ENCODE results near the gene AOPEP.
"Not testable (repeated sequence)": the region's sequence is repeated elsewhere in the genome, so short reads cannot be mapped to it uniquely, and the experiment has no call there.

Gene AOPEP

DNA sequence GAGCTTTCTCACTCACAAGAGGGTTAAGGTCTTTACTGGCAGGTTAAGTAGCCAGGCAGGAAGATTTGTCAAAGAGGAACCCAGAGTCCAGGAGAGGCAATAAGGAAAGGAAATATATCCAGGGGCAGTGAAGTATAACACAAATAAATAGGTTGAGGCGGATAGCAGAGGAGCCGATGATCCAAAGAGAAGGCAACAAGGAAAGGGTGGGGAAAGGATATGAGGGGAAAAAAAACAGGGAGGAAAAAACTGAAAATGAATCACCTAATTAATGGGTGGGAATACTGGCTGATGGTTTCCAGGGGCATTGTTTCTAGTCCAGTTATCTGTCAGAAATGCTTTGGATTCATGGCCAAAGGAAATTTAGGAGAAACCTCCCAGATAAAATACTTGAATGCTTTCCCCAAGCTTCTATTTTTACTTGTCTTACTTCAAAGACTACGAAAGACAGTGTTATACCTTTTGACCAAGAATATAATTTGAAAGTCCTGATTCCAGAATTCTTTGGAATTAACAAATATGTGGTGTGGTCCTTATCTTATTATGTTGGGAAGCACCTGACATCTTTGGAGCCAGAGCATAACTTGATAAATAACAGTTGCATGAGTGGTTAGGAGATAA is 146.5 kb downstream of the AOPEP start:
- DNase-seq: no peak

DNA sequence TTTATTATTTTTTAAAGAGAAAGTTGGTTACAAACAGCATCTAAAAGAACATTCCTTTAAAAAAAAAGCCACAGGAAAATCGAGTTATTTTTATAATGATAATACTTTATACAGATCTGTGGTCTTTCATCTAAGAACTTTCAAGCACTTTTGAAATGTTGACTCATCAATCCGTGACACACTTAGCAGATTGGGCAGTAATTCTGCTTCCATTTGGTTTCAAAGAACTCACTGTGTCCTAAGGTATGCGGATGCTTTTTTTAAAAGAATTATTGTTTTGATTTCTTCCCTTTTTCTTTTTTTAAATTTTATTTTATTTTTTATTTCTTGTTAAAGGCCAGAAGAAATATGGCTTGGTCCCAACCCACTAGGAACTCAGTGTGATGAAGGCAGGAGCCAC is 147.8 kb downstream of the AOPEP start:
- DNase-seq: no peak

DNA sequence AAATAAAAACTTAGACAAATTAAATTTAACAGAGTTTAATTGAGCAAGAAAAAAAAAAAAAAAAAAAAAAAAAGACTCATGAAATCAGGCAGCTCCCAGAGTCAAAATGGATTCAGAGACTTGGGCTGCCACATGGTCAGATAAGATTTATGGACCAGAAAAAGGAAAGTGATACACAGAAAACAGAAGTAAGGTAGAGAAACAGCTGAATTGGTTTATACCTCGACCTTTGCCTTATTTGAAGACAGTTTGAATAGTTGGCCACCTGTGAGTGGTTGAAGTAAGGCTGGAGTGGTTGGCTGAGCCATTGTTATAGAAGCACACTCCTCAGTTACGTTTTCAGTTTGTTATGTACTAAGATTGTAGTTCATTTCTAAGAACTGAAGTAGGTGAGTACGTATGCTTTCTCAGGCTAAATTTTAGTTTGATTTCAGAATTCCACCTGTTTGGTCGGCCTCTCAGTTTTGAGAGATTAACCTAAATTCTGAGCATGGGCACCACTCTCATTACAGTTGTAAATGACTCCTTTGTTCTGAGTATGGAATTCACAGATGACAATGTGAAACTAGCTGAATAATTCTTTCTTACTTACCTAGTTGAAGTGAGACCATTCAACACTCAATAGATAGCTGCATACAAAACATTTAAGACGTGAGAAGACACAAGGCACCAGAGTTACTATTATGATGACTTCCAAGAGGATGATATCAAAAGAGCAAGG is 149.0 kb downstream of the AOPEP start:
- DNase-seq: no peak

DNA sequence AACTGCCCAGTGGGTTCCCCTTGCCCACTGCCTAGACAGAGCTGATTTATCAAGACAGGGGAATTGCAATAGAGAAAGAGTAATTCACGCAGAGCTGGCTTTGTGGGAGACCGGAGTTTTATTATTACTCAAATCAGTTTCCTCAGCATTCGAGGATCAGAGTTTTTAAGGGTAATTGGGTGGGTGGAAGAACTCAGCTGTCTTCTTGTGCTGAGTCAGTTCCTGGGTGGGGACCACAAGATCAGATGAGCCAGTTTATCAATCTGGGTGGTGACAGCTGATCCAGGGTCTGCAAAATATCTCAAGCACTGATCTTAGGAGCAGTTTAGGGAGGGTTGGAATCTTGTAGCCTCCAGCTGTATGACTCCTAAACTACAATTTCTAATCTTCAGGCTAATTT is 152.3 kb downstream of the AOPEP start:
- not testable (repeated sequence) for DNase-seq

DNA sequence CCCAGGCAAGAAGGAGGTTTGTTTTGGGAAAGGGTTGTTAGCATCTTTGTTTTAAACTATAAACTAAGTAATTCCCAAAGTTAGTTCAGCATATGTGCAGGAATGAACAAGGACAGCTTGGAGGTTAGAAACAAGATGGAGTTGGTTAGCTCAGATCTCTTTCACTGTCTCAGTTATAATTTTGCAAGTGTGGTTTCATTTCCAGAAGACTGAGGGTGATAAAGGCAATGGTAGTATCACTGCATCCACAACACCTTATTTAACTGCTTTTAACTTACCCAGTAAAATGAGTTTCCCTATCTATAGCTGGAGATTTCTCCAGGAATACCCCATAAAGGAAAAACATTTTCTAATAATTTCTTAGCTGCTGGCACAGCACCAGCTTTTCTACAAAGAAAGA is 152.7 kb downstream of the AOPEP start:
- DNase-seq: no peak

DNA sequence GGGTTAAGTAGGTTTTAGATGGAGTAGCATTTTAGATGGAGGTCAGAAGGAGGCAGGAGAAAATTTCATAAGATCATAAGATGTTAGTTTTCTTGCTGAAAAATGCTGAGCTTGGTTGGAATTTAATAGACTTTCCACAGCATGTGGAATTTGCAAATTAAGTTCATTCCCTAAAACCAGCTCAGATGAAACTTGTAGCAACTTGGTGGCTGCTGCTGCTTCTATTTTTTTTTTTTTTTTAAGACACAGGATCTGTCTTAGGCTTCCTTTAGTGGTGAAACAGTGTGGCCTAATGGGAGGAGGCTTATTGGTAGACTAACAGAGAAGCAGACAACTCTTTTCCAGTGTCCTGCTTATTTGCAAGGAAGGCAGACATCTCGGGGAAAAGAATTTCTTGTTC is 154.5 kb downstream of the AOPEP start:
- no peak for DNase-seq

DNA sequence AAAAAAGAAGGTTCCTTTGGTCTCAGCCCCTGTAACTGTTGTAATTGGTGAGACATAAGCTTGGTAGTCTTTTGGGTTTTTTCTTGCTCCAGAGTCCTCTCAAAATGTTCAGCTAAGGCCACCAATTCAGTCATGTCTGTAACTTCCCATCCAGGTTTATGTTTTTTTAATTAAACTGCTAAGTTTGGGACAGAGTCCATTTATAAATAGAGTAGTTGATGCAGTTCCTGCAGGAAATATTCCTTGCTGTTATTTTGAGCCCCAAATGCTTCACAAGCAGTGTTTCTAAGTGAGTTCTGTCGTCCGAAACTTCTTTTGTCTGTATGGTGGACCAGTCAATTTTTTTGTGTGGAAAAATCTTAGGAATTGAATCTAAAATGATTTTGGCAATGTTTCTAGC is 155.0 kb downstream of the AOPEP start:
- no peak for DNase-seq

DNA sequence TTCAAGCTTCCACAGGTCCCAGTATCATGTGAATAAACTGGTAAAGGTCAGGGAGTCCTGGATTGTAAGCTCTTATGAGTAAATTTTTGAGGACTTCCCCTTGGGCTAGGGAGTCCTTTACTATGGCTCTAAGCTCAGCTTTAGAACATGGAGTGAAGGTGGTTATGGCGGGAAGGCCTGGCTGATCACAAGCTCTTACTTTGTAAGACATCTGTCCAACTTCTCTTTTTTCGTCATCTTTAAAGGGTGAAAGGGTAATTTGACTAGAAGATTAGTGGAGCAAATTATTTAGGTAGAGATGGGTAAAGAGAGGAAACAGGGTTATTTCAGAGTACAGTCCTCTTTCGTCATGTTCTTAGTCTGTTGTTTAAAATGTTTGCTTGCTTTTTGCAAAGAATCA is 155.4 kb downstream of the AOPEP start:
- no peak for DNase-seq

DNA sequence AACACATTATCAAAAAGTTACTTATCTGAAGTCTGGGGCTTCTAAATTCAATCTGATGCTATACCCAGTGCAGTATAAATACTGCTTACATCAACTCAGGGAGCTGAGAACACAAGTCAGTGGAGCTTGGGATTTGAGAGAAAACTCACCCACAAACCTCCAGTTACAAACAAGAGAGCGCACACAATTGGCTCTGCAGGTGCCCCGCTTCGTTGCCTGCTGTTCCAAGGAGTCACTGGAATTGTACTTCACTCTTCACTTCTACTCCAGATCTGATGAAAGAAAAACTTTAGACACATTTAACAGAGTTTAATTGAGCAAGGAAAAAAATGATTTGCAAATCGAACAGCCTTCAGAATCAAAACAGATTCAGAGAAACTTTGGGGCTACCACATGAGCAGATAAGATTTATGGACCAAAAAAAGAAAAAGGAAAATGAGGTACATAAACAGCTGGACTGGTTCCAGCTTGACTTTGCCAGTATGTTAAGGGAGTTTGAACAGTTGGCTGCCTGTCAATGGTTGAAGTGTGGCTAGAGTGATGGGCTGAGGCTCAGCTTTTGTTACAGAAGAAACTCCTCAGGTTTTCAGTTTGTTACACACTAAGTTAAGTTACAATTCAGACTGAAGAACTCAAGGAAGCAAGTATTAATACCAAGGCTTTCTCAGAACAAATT is 156.6 kb downstream of the AOPEP start:
- no peak for DNase-seq

DNA sequence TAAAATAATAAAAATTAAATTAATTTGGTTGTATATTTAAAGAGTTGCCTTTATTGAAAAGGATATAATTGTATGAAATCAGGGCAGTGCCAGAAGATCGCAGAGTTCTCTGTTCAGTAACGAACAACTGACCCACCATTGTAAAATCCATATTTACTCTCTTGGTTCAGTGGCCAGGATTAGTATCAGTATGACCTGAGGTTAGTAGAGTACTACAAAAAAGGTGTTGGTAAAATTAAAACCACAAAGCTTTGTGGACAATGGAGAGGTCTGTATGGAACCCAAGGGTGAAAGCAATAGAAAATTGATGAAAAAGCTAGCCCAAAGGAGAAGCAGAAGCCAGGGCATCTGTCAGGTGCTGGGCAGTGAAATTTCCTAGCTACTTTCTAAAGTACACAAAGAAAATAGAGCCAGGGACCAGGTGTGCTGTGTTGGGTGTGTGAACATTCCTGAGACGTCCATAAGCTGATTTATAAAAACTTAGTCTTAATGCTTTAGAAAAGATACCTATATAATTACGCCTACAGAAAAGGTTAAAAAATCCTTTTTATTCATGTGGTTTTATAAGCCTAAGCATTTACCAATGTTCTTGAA is 159.5 kb downstream of the AOPEP start:
- DNase-seq: no peak

DNA sequence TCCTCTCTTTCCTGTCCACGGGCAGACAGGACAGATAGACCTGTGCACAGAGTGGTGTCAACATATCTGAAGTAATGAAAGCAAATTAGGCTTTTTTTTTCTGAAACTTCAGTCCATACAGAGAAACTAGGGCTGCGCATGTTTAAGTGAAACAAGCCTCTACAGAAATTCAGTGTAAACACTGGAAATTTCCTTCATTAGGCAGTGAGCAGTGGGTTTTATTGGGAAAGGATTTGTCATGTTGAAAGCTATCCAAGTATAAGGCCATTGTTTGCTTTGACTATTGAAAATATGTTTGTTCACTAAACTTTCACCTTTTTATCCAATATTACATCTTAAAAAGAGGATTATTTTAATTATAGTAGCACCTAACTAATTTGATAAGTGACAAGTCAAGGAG is 161.2 kb downstream of the AOPEP start:
- no peak for DNase-seq

DNA sequence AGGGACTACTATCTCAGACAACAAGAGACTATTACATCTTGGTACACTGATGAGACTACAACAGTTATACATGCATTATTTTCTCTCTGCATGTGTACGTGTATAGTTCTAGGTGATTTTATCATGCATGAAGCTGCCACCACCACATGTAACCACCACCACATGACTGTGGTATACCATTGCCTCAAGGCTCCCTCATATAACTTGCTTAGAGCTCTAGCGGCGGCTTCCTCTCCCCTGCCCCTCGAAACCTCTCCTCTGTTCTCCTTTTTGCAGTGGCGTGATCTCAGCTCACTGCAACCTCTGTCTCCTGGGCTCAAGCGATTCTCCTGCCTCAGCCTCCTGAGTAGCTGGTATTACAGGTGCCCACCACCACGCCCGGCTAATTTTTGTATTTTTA is 162.3 kb downstream of the AOPEP start:
- DNase-seq: no peak

DNA sequence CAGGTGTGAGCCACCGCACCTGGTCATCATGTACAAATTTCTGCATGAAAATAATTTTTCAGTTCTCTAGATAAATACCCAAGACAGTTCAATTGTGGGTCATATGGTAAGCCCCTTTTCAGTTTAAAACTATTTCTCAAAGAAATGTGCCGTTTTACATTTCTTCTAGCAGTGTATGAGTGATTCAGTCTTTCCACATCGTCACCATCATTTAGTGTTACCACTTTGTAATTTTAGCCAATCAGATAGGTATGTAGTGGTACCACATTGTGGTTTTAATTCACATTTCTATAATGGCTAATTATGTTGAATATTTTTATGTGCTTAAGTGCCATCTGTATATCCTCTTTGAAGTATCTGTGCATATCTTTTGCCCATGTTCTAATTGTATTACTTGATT is 163.1 kb downstream of the AOPEP start:
- DNase-seq: no peak

DNA sequence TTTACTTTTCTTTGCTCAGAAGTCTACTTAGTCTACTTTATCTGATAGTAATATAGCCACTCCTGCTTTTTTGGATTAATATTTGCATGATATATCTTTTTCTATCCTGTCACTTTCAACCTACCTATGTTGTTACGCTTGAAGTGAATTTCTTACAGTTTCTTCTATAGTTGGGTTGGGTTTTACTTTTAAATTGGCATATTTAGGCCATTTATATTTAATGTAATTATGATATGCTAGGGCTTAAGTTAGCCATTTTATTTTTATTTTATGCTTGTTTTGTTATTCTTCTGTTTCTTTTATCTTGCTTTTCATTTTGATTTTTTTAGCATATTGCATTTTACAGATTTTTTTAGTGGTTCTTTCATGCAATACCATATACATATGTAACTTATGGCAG is 164.7 kb downstream of the AOPEP start:
- no peak for DNase-seq

DNA sequence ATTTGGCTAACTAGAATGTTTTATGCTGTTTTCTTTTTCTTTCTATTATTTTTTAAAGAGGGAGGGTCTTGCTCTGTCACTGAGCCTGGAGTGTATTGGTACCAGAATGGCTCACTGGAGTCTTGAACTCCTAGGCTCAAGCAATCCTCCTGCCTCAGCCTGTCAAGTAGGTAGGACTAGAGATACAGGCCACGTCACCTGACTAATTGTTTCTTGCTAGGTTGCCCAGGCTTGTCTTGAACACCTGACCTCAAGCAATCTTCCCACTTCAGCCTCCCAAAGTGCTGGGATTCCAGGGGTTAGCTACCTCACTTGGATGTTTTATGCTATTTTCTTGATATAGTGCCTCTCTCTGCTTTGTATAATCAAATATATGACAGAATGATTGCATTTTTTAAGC is 166.2 kb downstream of the AOPEP start:
- DNase-seq: no peak

DNA sequence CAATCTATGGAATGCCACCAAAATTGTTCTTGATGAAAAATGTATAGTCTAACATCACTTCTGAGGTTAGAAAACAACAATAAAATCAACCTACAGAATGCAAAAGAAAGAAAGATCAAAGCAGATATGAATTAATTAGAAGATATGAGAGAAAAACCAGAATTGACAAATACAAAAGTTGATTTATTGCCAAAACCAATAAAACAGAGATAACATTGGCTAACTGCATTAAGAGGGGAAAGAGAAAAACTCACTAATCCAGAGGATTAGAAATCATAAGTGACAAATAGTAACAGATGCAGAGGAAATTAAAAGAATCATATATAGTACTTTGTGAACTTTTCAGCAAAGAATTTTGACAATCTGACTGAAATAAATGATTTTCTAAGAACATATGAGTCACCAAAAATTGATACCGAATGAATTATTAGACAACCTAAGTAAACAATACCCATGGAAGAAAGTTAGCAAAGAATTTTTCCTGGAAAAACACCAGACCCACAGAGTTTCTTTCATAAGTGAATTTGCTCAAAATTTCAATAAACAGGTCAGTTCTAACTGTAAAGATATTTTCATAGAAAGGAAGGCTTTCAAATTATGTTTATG is 167.7 kb downstream of the AOPEP start:
- DNase-seq: no peak

DNA sequence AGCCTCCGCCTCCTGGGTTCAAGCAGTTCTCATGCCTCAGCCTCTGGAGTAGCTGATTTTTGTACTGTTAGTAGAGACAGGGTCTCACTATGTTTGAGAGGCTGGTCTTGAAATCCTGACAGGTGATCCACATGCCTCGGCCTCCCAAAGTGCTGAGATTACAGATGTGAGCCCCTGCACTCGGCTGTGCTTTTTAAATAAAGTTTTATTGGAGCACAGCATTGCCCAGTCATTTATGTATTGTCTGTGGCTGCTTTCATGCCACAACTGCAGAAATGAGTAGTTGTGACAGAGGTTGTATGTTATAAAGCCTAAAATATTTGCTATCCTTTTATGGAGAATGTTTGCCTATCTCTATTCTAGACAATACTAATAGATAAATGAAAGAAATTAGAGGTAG is 169.2 kb downstream of the AOPEP start:
- DNase-seq: no peak

DNA sequence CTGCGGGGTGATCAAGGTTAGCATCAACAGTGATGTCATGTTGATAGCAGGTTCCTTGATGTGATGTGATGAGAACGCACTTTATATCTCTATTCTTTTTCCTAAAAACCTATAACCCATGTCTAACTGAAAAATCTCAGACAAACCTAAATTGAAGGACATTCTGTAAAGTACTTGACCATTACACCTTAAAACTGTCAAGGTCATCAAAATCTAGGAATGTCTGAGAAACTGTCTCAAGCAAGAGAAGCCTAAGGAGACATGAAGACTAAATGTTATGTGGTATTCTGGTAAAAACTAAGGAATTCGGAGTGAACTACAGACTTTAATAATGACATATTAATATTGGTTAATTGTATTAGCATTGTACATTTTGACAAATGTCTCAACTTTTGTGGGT is 170.0 kb downstream of the AOPEP start:
- DNase-seq: no peak

DNA sequence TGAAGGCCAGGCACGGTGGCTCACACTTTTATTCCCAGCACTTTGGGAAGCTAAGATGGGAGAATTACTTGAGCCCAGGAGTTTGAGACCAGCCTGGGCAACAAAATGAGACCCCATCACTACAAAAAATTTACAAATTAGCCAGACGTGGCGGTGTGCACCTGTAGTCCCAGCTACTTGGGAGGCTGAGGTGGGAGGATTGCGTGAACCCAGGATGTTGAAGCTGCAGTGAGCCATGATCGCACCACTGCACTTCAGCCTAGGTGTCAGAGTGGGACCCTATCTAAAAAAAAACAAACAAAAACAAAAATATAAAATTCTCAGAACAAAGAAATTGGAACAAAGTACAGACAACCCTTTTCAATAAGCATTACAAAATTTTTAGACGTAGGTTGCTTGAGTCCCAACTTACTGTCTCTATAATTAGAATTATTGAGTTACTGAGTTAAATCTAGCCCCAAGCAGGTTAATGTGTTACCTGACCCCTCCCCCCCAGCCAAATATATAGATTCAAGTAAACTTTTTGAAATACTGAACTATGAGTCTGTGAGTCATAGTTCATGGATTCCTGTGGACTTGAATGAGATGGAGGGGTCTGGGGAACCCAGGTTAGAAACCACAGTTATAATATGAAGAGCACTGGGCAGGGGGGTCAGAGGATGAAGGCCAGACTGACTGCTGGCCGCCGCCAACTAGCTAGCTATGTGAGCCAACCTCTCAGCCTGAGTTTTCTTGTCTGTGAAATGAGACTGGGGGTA is 173.1 kb downstream of the AOPEP start:
- no peak for DNase-seq

DNA sequence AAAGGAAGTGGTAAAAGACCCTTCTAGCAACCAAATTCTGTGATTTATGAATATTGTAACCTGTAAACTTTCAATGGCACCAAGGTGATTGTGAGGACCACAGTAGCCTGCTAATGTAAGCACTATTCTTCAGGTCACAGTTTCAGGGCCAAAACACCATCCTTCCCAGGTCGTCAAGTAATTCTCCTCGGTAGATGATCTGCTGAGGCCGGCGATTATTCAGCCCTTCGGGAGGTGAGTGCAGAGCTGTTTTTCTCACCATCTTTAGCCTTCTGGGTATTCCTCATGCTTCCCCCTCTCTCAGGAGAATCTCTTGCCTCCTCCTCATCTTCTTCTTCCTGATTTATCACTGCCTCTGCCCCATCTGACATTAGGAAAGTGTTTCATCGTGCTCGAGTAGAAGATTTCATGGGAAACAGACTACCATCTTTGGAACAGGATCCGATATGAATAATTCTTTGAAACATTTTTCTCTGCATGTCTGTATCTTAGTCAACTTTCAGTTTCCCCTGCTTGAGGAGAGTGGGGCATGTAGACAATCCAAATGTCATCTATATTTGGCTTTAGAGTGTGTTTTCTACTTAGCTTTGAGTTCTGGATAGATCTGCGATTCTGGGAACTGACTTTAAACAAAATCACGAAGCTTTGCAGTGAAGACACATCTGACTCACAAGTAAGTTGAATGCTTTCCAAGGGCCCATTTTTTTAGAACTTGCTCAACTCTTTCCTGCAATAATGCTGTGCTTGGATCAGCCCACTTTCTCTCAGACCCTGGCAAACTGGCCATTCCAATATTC is 173.9 kb downstream of the AOPEP start:
- no peak for DNase-seq

DNA sequence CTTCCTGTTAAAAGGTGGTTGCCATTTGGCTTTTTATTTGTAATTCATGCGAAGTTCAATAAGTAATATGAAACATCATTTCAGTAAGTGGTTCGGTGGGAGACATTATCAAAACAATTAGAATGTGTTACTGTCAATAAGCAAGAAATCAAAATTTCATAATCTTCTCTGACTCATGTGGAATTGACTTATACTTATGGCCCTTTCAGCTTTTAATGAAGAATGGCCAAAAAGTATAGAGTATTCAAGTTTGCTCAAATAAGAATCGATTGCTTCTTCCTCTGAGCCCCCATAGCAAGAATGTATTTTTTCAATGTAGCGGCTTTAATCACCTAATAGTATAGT is 174.5 kb downstream of the AOPEP start:
- no peak for DNase-seq

DNA sequence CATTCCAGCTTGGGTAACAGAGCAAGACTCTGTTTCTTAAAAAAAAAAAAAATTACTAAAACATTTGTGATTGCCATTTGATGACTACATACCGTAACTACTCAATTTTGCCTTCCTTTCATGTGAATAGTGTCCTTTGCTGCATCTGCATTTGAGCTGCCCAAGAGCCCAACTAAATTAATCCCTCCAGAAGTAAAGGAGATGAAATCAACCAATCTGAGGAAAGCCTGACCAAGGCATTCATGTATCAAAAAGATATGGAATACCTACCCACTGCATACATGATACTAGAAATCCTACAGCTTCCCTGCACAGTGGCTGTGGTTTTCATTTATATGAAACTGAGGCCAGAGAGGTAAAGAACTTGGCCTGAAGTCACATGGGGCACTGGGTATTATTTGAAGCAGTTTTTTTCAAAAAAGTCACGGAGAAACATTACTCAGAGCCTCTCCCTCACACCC is 177.5 kb downstream of the AOPEP start:
- DNase-seq: no peak
